ENCODE results near the gene RPS6KC1. TPM values are rescaled to one million over a fixed set of nuclear protein-coding genes. Genes with fewer than 3 reads are reported as not detected.

RPS6KC1 gene
- total and polyA plus RNA-seq, 2 of the 4 experiments (the other 2 are of a cell fraction), result 7.9 to 23.7 TPM

DNA sequence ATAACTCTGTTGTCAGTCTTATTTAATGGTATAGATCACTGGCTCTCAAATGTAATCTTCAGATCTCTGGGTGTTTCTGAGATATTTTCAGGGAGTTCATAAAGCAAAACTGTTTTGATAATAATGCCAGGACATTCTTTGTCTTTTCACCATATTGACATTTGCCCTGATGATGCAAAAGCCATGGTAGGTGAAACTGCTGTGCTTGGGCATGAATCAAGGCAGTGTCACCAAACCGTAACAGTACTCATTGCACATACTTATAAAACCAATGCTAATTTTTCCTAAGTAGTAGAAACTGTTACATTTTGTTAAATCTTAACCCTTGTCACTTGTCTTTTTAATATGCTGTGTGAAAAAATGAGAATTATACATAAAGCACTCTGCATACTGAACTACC is 76.0 kb downstream of the RPS6KC1 start:
- no peak overlapping the region for H2AK9ac ChIP-seq (replicated peaks; ENCODE audit: low read depth, low read length, poor library complexity)
- H2BK15ac ChIP-seq (ENCODE audit: low read depth, low read length), result no peak overlapping the region
- H3K56ac ChIP-seq (ENCODE audit: extremely low read depth, insufficient read depth, low read length), result no peak overlapping the region
- no peaks in the 10 kb centered on the region; the same call in 1 of the 2 replicates for H4K20me1 ChIP-seq (ENCODE audit: insufficient read depth, low read length)
- ChIA-PET CTCF (no interaction called here), POLR2A (ENCODE audit: unreplicated experiment) (no interaction called here)
- in situ Hi-C loops (cut with MboI; ENCODE audit: low sequenced_read_pairs) (loop anchor here (10.0 kb wide), 1 partner anchor 998 kb away; no protein-coding TSS in a partner anchor), dilution Hi-C loops (cut with HindIII; ENCODE audit: low sequenced_read_pairs, unreplicated experiment) (no loop called here), intact Hi-C loops (cut with micrococcal nuclease) (loop anchor here (5.0 to 10.0 kb wide), 2 partner anchors 95 to 118 kb away; no protein-coding TSS in a partner anchor)
- ATAC-seq (ENCODE audit: low read depth) (no peak), DNase-seq (peak; percentile 8)
- H2BK20ac ChIP-seq (ENCODE audit: low read depth, low read length), result no peak overlapping the region
- H3K23ac ChIP-seq (ENCODE audit: low read depth, low read length), result no peak overlapping the region
- BruUV-seq (replicated peaks), result no TSS peak
- peaks cover 4% of the 10 kb centered on the region for H3K4me1 ChIP-seq (ENCODE audit: control insufficient read depth, insufficient read depth, low read length)
- H3K4me2 ChIP-seq (ENCODE audit: low read depth, low read length), result peak overlapping the region; percentile 17; the same call in 1 of the 2 replicates
- no peaks in the 10 kb centered on the region for H3K27me3 ChIP-seq (ENCODE audit: control insufficient read depth, insufficient read depth, low read length)
- no peaks in the 10 kb centered on the region for H3K36me3 ChIP-seq (ENCODE audit: control insufficient read depth, insufficient read depth, low read length)
- no peak overlapping the region for H3K27ac ChIP-seq (ENCODE audit: insufficient read depth, low read length)
- H4K8ac ChIP-seq (ENCODE audit: low read depth in 2 of 2, low read length in 2 of 2), result no peak overlapping the region
- TF ChIP-seq BHLHE40 (IDR thresholded peaks at IDR 0.05; ENCODE audit: low read depth, low read length) (no peak), CEBPB (IDR thresholded peaks at IDR 0.05; ENCODE audit: low read depth, low read length) (peak; percentile 17; the same call in 1 of the 2 replicates)
- peaks cover 15 to 17% of the 10 kb centered on the region in 2 experiments for H3K79me1 ChIP-seq (ENCODE audit: low read depth in 1 of 2, low read length in 2 of 2)
- WGBS, 2 experiments (ENCODE audit: extremely low coverage in 2 of 2, insufficient read length in 1 of 2), result no CpG with 5 or more reads among the region's 1 CpG
- no peak overlapping the region for H3K14ac ChIP-seq (replicated peaks; ENCODE audit: low read depth, low read length)
- H3K18ac ChIP-seq (ENCODE audit: low read depth, low read length), result no peak overlapping the region
- H2BK120ac ChIP-seq (ENCODE audit: low read depth, low read length), result no peak overlapping the region
- H3K4ac ChIP-seq (ENCODE audit: low read depth, low read length), result no peak overlapping the region
- H3K9ac ChIP-seq (ENCODE audit: low read depth, low read length), result no peak overlapping the region
- H2AK5ac ChIP-seq (ENCODE audit: low read depth, low read length), result no peak overlapping the region
- no peak overlapping the region for H3K4me3 ChIP-seq (ENCODE audit: insufficient read depth, low read depth, low read length)
- H4K5ac ChIP-seq (ENCODE audit: low read depth, low read length), result no peak overlapping the region
- H4K91ac ChIP-seq (ENCODE audit: insufficient read depth, low read depth, low read length), result no peak overlapping the region
- H3K9me3 ChIP-seq (ENCODE audit: control insufficient read depth, insufficient read depth, low read length), result no peaks in the 10 kb centered on the region
- H2AFZ ChIP-seq (replicated peaks; ENCODE audit: low read length, poor library complexity), result no peak overlapping the region
- no peaks in the 10 kb centered on the region for H3K9me1 ChIP-seq (ENCODE audit: insufficient read depth, low read length)
- H2BK5ac ChIP-seq (ENCODE audit: low read depth, low read length, poor library complexity, severe bottlenecking), result no peak overlapping the region
